Lower leg skin (tissue), 4 donors: ENCODE results near the gene DLG2. TPM values are rescaled to one million over a fixed set of nuclear protein-coding genes. Genes with fewer than 3 reads are reported as not detected.

Source experiments
- DNase-seq, 2 donors: peaks; one replicate each; pipeline ENCODE4 v3.0.0-alpha.2; 2019; ENCODE audit warnings: low spot score in 2 of 2
- H3K4me3 ChIP-seq: fragments of 200-600 bp; sonication (generic); 2 replicates; pipeline ENCODE4 v1.5.1; 2017; ENCODE audit warnings: mild to moderate bottlenecking, low read depth; ENCODE audit not compliant: poor library complexity, severe bottlenecking
- POLR2A ChIP-seq, 2 donors: fragments of 450-650 bp; IDR thresholded peaks; one replicate each; pipeline ENCODE4 v1.6.1; 2016 to 2017; ENCODE audit warnings: antibody characterized with exemption in 2 of 2, mild to moderate bottlenecking in 1 of 2, moderate library complexity in 1 of 2
- WGBS, 2 donors: methylation state at CpG; one replicate each; pipeline ENCODE4 v1.1.5; 2018; 5-methylcytosine and 5-hydroxymethylcytosine counted together
- intact Hi-C: fragments of 100-400 bp; cut with DNase I; formaldehyde crosslinking; loops from one replicate; pipeline ENCODE4 v1.15.0; 2023; ENCODE audit warnings: low total_unique reads
- total RNA-seq, 4 donors: library from RNA; depleted of rRNA; stranded (reverse); fragments of >200 nt; gene quantifications; one replicate each; pipeline ENCODE4 v1.1.0, GENCODE V29; 2016
- TF ChIP-seq, protein P1 (sequence below), 3 donors: fragments of 450-650 bp; IDR thresholded peaks; one replicate each; pipeline ENCODE4 v1.5.1; 2016; ENCODE audit warnings: antibody characterized with exemption in 3 of 3, mild to moderate bottlenecking in 3 of 3, moderate library complexity in 2 of 3

The DLG2 gene
- total RNA-seq, 4 donors from 2014 or later, result 37.6 to 68.3 (median 46.0) TPM

DNA sequence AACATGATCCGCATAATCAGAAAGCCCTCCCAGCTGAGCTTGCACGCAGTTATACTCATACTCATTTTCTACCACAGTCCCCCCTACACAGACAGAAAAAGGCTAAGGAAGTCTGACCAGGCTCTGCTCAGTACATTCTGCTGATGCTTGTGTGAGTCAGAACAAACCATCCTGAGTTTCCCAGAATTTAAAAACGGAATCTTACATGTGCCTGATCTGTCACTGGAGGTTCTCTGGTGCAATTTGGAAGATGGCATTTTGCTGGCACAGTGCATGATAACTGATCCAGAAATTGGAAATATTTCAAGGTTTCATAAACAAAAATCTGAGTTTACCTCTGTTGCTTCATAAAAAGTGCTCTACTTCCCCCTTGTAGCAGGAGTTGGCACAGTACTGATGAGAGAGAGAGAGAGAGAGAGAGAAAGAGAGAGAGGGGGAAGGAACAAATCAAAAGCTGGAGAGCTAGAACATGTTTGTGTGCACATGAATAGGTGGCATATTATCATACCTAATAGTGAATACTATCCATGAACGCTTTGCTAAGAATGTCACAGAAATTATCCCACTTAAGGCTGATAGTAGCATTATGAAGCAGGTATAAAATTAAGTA lies 1085.3 kb downstream of the DLG2 start:
- 71 to 73% methylated on average over 4 of the region's 4 CpGs for WGBS, 2 donors
- TF ChIP-seq, protein P1, sequence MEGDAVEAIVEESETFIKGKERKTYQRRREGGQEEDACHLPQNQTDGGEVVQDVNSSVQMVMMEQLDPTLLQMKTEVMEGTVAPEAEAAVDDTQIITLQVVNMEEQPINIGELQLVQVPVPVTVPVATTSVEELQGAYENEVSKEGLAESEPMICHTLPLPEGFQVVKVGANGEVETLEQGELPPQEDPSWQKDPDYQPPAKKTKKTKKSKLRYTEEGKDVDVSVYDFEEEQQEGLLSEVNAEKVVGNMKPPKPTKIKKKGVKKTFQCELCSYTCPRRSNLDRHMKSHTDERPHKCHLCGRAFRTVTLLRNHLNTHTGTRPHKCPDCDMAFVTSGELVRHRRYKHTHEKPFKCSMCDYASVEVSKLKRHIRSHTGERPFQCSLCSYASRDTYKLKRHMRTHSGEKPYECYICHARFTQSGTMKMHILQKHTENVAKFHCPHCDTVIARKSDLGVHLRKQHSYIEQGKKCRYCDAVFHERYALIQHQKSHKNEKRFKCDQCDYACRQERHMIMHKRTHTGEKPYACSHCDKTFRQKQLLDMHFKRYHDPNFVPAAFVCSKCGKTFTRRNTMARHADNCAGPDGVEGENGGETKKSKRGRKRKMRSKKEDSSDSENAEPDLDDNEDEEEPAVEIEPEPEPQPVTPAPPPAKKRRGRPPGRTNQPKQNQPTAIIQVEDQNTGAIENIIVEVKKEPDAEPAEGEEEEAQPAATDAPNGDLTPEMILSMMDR (IDR thresholded peaks at IDR 0.05), result no peak
- no peak for TF ChIP-seq POLR2A (IDR thresholded peaks at IDR 0.05)
- no peak for DNase-seq
- H3K4me3 ChIP-seq, result no peak overlapping the region
- intact Hi-C loops, result no loop called here

DNA sequence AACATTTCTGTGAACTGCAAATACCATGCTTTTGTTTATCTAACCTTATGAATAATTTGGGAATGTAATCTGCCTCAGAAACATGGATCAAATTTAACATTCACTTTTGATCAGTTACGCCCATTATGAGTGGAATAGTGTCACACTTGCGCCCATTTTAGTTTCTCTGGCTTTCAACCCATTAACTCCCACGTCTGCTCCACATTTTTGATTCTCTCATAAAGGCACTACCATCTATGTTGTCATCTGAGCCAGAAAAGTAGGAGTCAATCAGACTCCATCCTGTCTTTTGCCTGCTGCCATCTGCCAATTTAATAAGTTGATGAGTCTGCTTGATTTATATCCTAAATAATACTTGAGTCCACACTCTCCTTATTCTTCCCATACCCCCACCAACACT lies 1090.7 kb downstream of the DLG2 start:
- TF ChIP-seq POLR2A (IDR thresholded peaks at IDR 0.05), result no peak
- TF ChIP-seq, protein P1 (IDR thresholded peaks at IDR 0.05), result no peak
- WGBS, 2 donors, result 70 to 76% methylated on average over 3 of the region's 3 CpGs
- no peak overlapping the region for H3K4me3 ChIP-seq
- DNase-seq, result no peak
- intact Hi-C loops, result no loop called here

DNA sequence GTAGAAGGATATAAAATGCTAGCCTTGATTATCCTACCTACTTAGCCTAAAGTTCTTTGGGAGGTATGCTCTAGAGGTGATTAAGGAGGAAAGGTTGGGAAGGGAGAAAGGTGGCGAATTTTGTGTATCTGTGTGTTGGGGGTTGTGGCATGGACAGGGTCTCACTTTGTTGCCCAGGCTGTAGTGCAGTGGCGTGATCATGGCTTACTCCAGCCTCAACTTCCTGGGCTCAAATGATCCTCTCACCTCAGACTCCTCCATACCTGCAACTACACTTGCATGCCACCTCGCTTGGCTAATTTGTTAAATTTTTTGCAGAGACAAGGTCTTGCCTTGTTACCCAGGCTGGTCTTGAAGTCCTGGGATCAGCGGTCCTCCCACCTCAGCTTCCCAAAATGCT lies 1094.8 kb downstream of the DLG2 start:
- no peak for DNase-seq
- intact Hi-C loops, result no loop called here
- WGBS, 2 donors, result 93 to 95% methylated on average over 4 of the region's 4 CpGs
- H3K4me3 ChIP-seq, result no peak overlapping the region
- TF ChIP-seq POLR2A (IDR thresholded peaks at IDR 0.05), result no peak
- TF ChIP-seq, protein P1 (IDR thresholded peaks at IDR 0.05), result no peak

DNA sequence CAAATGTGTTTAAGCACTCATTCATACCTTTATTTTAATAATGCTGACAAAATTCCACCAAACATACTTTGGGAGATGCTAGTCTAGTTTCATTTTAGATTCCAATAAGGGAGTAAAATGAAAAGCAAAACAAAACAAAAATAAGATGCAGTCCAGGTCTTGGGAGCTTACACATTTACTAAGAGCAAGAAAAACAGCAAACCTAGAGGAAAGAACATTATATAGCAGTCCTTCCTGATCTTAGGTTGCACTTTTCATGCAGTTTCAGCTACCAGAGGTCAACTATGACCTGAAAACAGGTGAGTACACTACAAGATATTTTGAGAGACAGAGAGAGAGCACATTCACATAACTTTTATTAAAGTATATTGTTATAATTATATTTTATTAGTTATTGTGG lies 1100.9 kb downstream of the DLG2 start:
- no peak for DNase-seq
- no peak overlapping the region for H3K4me3 ChIP-seq
- intact Hi-C loops, result no loop called here
- TF ChIP-seq, protein P1 (IDR thresholded peaks at IDR 0.05), result no peak
- no peak for TF ChIP-seq POLR2A (IDR thresholded peaks at IDR 0.05)

DNA sequence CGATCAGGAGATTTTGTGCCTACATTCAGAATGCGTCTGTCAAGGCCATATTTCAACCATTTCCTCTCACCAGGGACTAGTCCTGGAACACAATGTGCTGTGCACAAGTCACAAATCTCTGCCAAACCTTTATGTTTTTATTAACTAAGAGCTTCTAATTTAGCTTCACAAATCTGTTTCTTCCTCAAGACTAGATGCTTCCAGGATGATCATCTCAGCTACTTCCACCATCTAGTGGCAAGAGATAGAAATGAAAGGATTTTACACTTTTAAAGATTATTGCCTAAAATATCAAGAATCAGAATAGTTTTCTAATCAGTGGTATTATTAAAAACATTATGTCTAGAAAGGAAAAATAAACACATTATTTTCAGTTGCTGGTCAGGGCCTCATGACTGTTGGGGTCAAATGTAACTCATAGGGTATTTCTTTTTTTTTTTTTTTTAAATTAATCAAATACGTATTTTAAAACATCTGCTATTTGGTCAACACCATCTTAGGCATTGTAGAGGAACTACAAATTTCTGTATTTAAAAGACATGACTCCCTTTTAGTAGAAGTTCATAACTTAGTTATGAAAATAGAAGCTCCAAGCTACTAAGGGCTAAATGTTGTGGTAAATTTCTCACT lies 1102.6 kb downstream of the DLG2 start:
- 36 to 43% methylated on average over 3 of the region's 3 CpGs for WGBS, 2 donors
- DNase-seq, result no peak
- H3K4me3 ChIP-seq, result no peak overlapping the region
- intact Hi-C loops, result no loop called here
- TF ChIP-seq, protein P1 (IDR thresholded peaks at IDR 0.05), result no peak
- no peak for TF ChIP-seq POLR2A (IDR thresholded peaks at IDR 0.05)

DNA sequence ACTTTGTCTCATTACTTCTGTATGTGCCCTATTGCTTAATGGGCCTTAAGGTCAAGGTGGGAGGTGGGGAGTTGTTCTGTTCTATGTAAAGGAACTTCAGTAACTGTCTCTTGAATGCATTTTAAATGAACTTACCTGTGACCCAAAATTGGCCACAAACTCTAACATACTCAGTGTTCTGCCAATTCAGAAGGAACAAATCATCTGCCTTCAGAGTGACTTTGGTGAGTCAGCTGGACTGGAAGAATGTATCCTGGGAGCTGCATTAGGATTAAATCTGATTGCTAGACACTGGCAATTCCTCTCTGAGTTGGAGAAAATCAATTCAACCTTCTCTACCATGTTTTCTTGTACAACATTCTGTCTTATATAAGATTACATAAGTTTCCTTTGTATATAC lies 1104.8 kb downstream of the DLG2 start:
- intact Hi-C loops, result no loop called here
- no peak overlapping the region for H3K4me3 ChIP-seq
- TF ChIP-seq, protein P1 (IDR thresholded peaks at IDR 0.05), result no peak
- no peak for TF ChIP-seq POLR2A (IDR thresholded peaks at IDR 0.05)
- DNase-seq, result no peak
